SHP77 treated with DMSO at 0.1 percent for 48 hours (cell line): ENCODE data around the gene TMEM190.
"Not testable (repeated sequence)": the region's sequence is repeated elsewhere in the genome, so short reads cannot be mapped to it uniquely, and the experiment has no call there.

Experiments
- DNase-seq: peaks from one replicate; lab custom pipeline; 2025; lab: John Stamatoyannopoulos, UW

The TMEM190 gene

DNA sequence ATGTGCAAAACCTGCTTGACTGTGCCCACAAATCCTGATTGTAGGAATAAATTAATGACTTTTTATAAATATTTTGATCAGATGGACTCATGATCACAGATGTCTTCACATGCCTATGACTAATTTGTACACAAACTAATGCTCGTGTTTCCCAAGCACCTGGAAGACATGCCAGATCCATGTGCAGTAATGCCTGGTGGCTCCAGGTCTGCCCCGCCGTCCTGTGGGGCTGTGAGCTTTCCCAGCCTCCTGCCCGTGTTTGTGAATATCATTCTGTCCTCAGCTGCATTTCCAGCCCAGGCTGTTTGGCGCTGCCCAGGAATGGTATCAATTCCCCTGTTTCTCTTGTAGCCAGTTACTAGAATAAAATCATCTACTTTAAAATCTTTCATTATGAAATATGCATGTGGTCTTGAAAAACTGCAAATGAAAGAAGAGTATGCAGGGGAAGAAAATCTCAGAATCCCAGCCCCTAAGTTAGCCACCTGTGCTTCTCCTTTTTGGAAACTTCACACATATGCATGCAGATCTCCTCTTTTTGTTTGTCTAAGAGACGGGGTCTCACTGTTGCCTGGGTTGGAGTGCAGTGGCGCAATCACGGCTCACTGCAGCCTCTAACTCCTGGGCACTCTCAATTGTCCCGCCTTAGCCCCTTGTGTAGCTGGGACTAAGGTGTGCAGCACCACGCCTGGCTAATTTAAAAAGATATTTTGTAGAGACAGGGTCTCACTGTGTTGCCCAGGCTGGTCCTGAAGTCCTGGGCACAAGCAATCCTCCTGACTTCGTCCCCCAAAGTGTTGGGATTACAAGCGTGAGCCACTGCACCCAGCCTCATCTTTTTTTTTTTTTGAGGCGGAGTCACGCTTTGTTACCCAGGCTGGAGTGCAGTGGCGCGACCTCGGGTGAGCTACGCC is 15.3 kb downstream of the TMEM190 start:
- DNase-seq: no peak

DNA sequence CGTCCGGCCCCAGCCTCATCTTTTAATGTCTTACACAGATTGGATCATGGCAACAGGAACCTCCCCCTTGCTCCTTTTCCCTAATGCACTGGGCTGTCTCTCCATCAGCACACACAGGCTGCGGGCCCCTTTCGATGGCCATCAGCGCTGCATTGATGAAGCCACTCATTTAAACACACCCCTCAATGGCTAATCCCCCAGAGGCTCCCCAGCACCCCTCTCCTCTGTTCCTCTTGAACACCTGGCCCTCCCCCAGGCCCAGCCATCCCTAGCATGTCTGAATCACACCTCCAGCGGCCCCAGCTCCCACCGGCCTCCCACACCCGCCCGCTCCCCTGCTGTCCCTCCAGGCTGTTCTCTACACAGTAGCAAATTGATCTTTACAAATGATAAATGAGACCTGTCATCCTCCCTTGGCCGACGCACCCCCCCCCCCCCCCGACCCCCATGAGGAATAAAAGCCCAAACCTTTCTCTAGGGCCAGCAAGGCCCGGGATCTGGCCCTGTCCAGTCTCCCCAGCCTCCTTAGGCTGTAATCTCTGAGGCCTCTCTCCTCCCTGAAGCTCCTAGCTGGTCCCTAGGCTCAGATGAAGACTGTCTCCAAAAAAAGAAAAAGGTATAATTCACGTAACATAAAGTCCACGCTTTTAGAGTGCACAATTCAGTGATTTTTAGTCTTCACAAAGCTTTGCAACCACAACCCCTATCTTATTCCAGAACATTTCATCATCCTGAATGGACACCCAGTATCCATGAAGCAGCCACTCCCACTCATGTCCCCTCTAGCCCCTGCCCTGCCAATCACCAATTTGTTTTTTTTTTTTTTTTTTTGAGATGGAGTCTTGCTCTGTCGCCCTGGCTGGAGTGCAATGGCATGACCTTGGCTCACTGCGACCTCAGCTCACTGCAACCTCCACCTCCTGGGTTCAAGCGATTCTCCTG is 16.5 kb downstream of the TMEM190 start:
- no peak for DNase-seq

DNA sequence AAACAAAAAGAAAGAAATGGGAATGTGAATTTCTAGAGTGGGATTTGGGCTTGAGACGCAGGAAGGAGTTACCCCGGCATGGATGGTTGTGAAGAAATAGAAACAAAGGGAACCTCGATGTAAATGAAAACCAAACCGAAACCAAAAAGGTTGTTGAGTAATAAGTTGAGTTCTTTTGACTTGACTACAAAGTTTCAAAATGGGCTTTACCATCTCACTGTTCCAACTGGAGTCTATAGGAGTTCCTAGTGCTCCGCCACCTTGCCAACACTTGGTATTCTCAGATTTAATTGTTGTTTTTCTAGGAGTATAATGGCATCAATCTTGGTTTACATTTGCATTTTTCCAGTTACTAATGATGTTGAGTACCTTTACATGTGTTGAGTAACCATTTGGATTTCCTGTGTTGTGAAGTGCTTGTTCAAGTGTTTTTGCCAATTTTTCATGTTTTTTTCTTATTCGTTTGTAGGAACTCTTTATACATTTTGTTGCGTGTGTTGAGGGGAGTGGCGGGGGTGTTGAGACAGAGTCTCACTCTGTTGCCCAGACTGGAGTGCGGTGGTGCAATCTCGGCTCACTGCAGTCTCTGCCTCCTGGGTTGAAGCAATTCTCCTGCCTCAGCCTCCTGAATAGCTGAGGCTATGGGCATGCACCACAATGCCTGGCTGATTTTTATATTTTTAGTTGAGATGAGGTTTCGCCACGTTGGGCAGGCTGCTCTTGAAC is 21.7 kb downstream of the TMEM190 start:
- no peak for DNase-seq

DNA sequence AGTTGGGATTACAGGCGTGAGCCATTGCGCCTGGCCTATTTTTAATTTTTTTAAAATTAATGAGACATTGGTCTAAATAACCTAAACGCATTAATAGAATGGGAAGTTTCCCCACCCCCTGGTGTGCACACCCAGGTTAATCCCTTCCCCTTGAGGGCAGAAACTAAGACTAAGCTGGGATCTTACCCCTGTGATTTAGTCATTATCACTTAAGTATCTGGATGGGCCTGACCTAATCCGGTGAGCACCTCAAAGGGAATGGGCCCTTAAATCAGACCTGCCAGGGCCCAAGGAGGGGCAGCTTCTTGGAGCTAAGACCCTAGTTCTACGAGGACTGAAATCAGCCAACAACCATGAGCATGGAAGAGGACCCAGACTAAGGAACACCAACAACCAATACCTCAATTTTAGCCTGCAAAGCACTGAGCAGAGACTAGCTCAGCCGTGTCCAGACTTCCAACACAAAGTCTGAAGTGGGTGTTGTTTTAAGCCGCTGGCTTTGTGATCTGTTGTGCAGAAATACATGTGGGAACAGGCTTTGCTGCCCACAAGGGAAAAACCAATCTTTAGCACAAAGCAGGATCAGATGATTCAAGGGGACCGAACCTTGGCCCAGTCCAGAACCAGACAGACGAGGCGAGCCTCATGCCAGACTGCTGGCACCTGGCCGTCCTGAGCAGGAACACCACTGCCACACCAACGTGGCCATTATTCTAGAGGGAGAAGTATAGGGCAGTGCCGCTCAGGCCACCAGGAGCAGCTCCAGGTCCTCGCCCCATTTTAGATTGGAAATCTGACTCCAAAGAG is 23.9 kb downstream of the TMEM190 start:
- DNase-seq: no peak

DNA sequence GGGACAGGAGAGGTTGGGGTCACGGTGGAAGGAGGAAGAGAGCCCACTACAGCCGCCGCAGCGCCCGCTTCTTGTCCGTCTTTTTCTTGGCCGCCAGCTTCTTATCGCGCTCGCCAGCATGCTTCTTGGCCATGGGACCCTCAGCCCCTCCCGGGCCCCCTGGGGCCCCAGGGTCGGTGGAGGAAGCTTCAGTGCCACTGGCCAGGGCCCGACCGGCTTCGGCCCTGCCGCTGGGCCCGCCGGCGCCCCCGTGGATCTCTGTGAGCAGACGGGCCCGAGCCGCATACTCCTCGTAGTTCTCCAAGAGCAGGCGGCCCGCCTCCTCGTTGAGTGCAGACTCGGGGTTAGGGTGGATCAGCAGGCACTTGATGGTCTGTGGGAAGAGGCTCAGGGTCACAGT is 24.8 kb downstream of the TMEM190 start:
- DNase-seq: not testable (repeated sequence)

DNA sequence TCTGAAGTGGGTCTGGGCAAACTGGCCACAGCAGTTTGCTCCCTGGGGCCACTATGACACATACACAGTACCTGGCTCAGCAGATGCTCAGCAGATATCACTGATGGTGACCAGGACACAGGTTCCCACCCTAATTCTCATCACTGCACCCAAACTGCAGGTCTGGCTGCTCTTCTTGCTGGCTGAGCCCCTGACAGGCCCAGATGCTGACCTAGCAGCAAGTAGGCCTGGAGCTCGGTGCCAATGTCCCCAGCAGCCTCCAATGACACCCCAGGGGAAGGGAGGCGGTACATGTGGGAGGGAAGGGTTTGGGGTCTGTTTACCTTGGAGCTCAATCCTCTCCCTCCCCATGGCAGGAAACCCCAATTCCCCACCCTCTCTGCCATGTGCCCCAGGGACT is 25.9 kb downstream of the TMEM190 start:
- no peak for DNase-seq

DNA sequence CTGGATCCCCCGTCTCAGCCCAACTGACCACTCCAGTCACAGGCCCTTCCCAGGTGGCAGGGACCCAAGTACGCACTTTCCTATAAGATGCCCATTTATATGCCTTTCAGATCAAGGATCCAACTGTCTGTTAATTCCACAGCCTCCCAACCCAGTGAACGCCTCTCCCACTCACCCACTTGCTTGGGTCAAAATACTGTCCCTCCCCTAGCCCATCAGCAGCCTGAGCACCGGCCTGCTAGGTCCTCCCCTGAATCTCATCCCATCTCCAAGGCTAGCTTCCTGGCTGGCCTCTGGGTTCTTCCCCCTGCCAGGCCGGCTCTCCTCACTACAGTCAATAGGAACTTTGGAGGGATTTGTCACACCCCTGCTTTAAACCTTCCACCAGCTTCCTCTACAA is 29.0 kb downstream of the TMEM190 start:
- DNase-seq: no peak

DNA sequence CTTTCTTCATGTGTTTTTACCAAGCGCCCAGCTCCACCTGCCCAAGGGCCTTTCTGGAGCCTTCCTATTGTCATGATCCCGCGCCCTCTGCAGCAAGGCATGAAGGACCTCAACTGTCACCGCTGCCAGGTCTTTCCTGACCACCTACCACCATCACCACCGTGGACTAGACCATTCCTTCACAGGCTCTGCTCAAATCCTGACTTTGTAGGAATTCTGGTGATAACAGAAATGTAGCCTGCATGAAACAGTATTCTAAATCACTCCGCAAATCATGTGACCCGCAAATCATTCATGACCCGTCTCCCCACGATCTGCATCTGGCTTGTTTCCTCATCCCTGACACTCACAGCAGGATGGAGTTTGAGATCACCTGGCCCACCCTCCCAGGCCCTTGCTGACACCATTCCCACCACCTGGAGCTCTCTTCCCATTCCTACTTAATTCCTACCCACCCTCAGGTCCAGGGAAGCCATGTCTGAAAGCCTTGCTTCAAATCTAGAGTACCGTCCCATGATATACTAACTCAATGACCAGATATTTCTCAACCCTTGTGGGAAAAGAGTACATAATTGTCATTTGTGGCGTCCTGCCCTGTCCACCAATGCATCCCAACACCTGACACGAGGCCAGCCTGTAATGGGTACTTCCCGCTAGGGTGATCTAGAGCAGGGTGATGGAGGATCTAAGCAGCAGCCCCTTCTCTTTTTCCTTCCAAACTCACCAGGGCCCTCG is 29.6 kb downstream of the TMEM190 start:
- no peak for DNase-seq

DNA sequence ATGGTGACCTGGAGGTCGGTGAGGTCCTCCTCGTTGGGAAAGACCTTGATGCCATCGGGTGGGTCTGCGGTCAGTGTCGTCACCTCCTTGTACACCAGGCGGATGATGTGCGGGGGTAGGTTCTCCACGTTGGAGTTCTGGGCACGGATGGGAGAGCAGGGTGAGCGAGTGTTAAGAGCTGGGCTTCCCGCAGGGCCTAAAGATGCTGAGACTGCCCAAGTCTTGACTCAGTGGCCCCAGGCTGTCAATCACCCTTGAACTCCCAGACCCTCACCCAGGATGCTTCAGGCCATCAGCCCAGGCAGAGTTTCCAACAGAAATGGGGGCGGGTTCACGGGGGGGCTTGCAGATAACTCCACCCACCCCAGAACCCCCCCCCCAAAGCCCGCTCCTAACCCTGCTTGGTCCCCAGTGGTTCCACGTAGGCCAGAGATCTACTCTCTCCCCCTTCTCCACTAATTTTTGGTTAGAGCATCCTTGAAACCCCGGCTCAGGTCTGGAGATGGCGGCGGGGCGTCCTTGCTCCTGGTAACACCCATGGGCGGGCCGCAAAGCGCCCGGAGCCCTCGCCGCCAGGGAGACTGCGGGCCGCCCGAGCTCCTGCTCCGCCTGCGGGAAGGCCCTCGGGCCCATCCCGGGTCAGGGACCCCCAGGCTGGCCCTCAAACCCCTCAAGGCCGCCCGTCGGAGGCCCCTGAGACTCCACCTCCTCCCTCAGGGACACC is 30.4 kb downstream of the TMEM190 start:
- no peak for DNase-seq

DNA sequence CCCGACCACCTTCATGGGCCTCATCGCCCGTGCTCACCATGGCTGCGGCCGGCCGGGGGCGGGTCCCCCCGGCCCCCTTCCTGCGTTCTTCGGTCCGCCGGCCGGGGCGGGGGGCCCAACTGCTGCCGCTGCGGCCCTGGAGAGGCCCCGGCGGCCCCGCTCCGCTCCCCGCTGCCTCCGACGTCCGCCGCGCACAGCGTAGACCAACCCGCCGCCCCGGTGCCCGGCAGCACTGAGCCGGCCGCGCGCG is 30.8 kb downstream of the TMEM190 start, which contains the start of gene UBE2S:
TSS of gene UBE2S (minus strand) at position 239 of the 250 bp plus-strand sequence. CDS start at position 40, 199 bp downstream.
- DNase-seq: not testable (repeated sequence)

DNA sequence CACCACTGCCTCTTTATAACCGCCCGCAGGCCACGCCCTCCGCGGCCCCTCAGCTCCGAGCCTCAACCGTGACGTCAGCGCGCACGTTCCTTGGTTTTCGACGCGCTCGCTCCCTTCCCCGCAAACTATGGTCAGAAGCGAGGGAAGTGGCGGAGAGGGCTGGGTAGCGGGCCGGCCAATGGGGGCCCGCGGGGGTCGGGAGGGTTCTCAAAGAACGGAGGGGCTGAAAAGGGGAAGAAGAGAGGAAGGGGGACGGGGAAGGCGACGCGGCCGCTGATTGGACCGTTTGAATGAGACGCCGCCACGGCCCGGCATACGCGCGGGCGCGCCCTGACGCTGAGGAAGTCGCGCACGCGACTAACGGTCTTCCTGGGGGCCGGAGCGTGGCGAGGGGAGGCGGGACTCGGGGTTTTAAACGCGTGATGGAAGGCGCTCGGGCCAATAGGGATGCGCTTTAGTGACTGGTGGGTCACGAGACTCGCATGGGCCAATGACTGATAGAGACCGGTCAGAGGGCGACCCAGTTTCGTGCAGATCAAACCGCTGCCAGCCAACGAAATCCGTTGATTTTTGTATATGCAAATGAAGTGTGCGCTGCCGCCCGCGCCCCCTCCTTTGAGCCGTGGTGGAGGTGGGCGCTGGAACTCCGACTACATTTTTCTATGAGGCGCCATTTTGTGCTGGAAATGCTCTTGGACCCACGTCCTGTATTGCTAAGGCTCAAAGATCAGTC is 31.3 kb downstream of the TMEM190 start:
- peak; percentile 97 for DNase-seq

DNA sequence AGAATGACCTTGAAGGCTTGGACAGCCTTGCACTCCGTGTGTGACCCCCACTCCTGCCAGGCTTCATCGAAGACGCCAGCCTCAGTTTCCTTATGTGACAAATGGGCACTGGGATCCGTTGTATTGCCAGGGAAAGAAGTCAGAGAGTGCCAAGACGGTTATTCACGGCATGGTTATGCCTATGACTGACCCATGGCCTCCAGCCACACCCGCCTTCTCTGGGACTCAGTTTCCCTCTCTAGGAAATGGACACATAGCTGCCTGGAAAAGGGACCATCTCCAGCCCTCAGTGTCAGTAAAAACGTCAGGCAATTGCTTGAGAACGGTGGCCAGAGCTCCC is 31.9 kb downstream of the TMEM190 start:
- DNase-seq: no peak

DNA sequence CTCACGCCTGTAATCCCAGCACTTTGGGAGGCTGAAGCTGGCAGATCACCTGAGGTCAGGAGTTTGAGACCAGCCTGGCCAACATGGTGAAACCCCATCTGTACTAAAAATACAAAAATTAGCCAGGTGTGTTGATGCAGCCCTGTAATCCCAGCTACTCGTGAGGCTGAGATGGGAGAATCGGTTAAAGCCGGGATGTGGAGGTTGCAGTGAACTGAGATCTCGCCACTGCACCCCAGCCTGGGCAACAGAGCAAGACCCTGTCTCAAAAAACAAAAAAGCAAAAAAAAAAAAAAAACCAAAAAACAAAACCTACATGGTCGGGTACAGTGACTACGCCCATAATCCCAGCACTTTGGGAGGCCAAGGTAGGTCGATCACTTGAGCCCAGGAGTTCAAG is 32.6 kb downstream of the TMEM190 start:
- not testable (repeated sequence) for DNase-seq

DNA sequence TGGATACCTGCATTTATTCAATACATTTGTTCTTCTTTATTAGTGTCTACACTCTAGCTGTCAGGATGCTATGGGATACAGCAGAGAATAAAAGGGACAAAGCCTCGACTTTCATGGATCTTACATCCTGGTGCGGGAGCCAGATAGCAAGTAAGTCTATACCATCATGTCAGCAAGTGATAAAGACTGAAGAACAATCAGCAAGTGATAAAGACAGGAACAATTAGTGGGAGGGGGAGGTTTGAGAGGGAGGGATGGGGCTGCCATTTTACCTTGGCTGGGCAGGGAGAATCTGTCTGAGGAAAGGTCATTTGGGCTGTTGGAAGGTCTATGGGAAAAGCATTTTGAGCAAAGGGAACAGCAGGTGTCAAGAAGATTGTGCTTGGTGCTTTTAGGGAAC is 33.5 kb downstream of the TMEM190 start:
- no peak for DNase-seq

DNA sequence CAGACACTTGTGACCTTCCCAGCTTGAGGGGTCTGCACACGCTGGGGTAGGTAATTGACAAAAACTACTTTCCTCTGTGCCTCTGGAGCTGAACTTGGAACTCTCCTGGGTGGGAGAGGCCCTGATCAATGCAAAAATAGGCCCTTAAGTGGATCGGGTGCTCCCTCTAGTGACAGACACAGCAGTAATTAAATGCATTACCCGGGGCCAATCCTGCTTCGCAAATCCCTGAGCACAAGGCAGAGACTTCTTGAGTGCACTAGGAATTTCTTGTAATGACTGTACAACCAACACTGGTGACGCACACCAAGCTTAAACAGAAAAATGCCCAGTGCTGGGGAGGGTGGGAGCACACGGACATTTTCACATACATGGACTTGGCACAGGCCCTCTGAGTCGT is 41.6 kb downstream of the TMEM190 start:
- DNase-seq: no peak

DNA sequence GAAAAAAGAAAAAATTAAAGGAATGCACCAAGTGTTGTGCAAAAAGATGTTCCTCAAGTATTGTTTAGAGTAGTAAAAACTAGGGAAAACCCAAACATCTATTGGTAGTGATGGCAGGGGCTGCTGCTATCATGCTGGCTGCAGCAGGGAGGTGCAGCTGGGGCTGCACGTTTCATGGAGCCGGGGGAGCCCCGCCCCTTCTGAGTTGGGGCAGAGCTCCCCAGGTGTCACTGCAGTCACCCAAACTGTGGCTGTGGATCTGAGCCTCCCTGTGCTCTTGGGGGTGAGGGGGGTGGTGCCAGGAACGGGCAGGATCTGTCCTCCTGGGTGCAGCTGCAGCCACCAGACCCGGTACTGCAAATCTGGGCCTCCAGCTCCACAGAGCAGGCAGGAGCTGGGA is 42.5 kb downstream of the TMEM190 start:
- DNase-seq: no peak

DNA sequence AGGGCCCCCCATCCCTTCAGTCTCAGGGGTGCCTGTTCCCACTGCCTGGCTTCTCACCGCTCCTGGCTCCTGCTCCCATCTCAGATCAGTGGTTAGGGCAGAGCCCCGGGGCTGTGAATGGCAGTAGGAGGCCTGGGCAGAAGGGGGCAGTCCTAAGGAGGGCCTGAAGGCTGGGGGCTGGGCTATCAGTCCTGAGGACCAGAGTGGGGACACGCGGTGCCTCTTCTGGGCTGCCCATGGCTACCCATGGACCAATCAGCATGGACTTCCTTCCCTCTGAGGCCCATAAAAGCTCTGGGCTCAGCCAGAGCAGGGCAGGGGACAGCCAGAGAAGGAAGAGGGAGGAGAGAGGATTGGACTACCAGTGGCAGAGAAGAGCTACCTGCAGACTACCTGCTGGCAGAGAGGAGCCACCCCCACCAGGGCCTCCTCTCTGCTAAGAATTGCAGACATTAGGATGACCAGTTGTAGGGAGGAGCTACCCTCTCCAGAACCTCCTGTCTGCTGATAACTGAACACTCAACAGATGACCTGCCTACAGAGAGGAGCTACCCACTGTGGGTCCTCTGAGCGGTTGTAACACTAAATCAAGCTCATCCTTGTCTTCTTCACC is 43.1 kb downstream of the TMEM190 start:
- DNase-seq: no peak

DNA sequence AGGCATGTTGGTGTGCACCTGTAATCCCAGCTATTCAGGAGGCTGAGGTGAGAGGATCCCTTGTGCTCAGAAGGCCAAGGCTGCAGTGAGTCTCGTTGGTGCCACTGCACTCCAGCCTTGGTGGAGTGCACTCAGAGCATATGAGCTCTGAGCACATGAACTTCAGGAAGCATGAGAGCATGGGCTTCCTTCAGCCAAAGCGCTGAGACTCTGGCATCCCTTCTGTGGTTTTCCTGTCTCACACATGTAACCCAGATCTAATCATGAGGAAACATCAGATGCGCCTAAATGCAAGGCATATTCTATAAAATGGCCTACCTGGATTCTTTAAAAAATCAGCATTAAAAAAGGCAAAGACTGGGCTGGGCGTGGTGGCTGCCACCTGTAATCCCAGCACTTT is 44.7 kb downstream of the TMEM190 start:
- not testable (repeated sequence) for DNase-seq
